ENCODE results near the gene LHX5.

GRCh38 chr12:113440947-113441782 is 30.5 kb downstream of the LHX5 start:
- no peak for TF ChIP-seq CTCF (IDR thresholded peaks at IDR 0.05; ENCODE audit: insufficient read depth, low read length, poor library complexity, severe bottlenecking)
- no peak for TF ChIP-seq EZH2phosphoT487 (conservative IDR thresholded peaks at IDR 0.05; ENCODE audit: low read length)

All from SU-DHL-6 (cell line).